B cell (primary cell): ENCODE results near the gene TRIP13. TPM values are rescaled to one million over a fixed set of nuclear protein-coding genes. Genes with fewer than 3 reads are reported as not detected.

Source experiments
- ATAC-seq: fragments of 200-7000 bp; cut with Tn5 transposase; one replicate; pipeline ENCODE4 v1.10.0; 2021; ENCODE audit warnings: low read depth, mild to moderate bottlenecking, moderate number of reproducible peaks, moderate library complexity
- CTCF ChIA-PET: fragments of 350-600 bp; sonication (Branson Sonifier 250); formaldehyde crosslinking; loops from one replicate; lab custom pipeline; 2021; ENCODE audit warnings: antibody characterized with exemption, inconsistent platforms; lab: Charles Lee
- POLR2A ChIA-PET: fragments of 350-600 bp; sonication (Branson Sonifier 250); formaldehyde crosslinking; loops from one replicate; lab custom pipeline; 2021; ENCODE audit warnings: antibody characterized with exemption; lab: Charles Lee
- DNase-seq: peaks from one replicate; pipeline ENCODE4 v3.0.0; 2013
- H2AFZ ChIP-seq: 2 replicates; pipeline ENCODE4 v1.6.1; 2012; ENCODE audit warnings: mild to moderate bottlenecking, low read depth, low read length; ENCODE audit not compliant: insufficient read depth, poor library complexity, severe bottlenecking
- H3K27ac ChIP-seq, 2 donors: 1 replicate in 1 of 2; 2 replicates in 1 of 2; pipeline ENCODE4 v1.5.1; 2012 to 2013; ENCODE audit warnings: low read length in 2 of 2, mild to moderate bottlenecking in 2 of 2, moderate library complexity in 1 of 2
- H3K27me3 ChIP-seq, 4 experiments: fragments of 200-600 bp in 1 of 4; sonication (generic) in 1 of 4; replicated peaks in 1 of 4; 1 replicate in 2 of 4; 2 replicates in 2 of 4; pipeline versions ENCODE4 v1.6.1 to v1.7.0; 2013 to 2016; ENCODE audit warnings: low read length in 3 of 4, mild to moderate bottlenecking in 2 of 4, mixed read lengths in 1 of 4, moderate library complexity in 1 of 4; ENCODE audit not compliant: insufficient read depth in 4 of 4, control insufficient read depth in 3 of 4; ENCODE audit errors: control extremely low read depth in 1 of 4
- H3K36me3 ChIP-seq, 2 experiments: replicated peaks in 1 of 2; 1 replicate in 1 of 2; 2 replicates in 1 of 2; pipeline versions ENCODE4 v1.6.1 to v1.7.1; 2013; ENCODE audit warnings: low read length in 1 of 2; ENCODE audit not compliant: insufficient read depth in 2 of 2, control insufficient read depth in 1 of 2; ENCODE audit errors: control extremely low read depth in 1 of 2, extremely low read depth in 1 of 2
- H3K4me1 ChIP-seq, 2 donors: fragments of 200-600 bp in 1 of 2; sonication (generic) in 1 of 2; 1 replicate in 1 of 2; 2 replicates in 1 of 2; pipeline versions ENCODE4 v1.5.1 to v1.6.1; 2013 to 2017; ENCODE audit warnings: low read length in 2 of 2; ENCODE audit not compliant: control insufficient read depth in 2 of 2, insufficient read depth in 2 of 2
- H3K4me2 ChIP-seq: replicated peaks from 2 replicates; pipeline ENCODE3; 2012; ENCODE audit warnings: mild to moderate bottlenecking, low read depth, low read length; ENCODE audit not compliant: poor library complexity, severe bottlenecking
- H3K4me3 ChIP-seq, 5 experiments: fragments of 200-600 bp in 1 of 5; sonication (generic) in 1 of 5; 1 replicate in 3 of 5; 2 replicates in 2 of 5; pipeline versions ENCODE4 v1.5.1 to v1.7.0; 2011 to 2016; ENCODE audit warnings: low read length in 4 of 5, mild to moderate bottlenecking in 4 of 5, low read depth in 2 of 5, control low read depth in 1 of 5, moderate library complexity in 1 of 5; ENCODE audit not compliant: insufficient read depth in 1 of 5; ENCODE audit errors: control extremely low read depth in 1 of 5, extremely low read depth in 1 of 5
- H3K79me2 ChIP-seq: fragments of 200-600 bp; sonication (generic); one replicate; pipeline ENCODE4 v1.6.0; 2016; ENCODE audit warnings: low read length; ENCODE audit not compliant: control insufficient read depth, insufficient read depth
- H3K9ac ChIP-seq: fragments of 200-600 bp; sonication (generic); 2 replicates; pipeline ENCODE4 v1.6.1; 2017; ENCODE audit warnings: mild to moderate bottlenecking, low read length, moderate library complexity
- H3K9me3 ChIP-seq, 3 donors: one replicate each; pipeline versions ENCODE4 v1.6.1 to v1.7.1; 2013; ENCODE audit warnings: low read length in 2 of 3; ENCODE audit not compliant: control insufficient read depth in 2 of 3, insufficient read depth in 1 of 3; ENCODE audit errors: control extremely low read depth in 1 of 3
- H4K20me1 ChIP-seq: 2 replicates; pipeline ENCODE4 v1.6.0; 2012; ENCODE audit warnings: mild to moderate bottlenecking, low read length; ENCODE audit not compliant: insufficient read depth, control insufficient read depth, poor library complexity, severe bottlenecking
- H3K27ac Mint-ChIP-seq: one replicate; pipeline ENCODE4 v1.8.0; 2021; ENCODE audit warnings: mixed read lengths
- H3K27me3 Mint-ChIP-seq: one replicate; pipeline ENCODE4 v1.8.0; 2021; ENCODE audit warnings: mixed read lengths
- H3K4me1 Mint-ChIP-seq: one replicate; pipeline ENCODE4 v1.8.0; 2021; ENCODE audit warnings: mixed read lengths
- H3K4me3 Mint-ChIP-seq: one replicate; pipeline ENCODE4 v1.8.0; 2021; ENCODE audit warnings: mixed read lengths
- H3K9me3 Mint-ChIP-seq: one replicate; pipeline ENCODE4 v1.8.0; 2022; ENCODE audit warnings: mixed read lengths; ENCODE audit not compliant: insufficient read depth
- CTCF ChIP-seq: fragments of 200-600 bp; IDR thresholded peaks from one replicate; pipeline ENCODE4 v1.8.0; 2022; ENCODE audit warnings: antibody characterized with exemption, mild to moderate bottlenecking
- EZH2 ChIP-seq: IDR thresholded peaks from 2 replicates; pipeline ENCODE4 v1.6.1; 2012; ENCODE audit warnings: borderline replicate concordance, low read depth, mild to moderate bottlenecking, moderate library complexity, low read length; ENCODE audit not compliant: insufficient read depth, poor library complexity, severe bottlenecking
- WGBS: methylation state at CpG from one replicate; pipeline ENCODE4 v1.1.5; 2013; ENCODE audit warnings: missing lambda C conversion rate; ENCODE audit not compliant: insufficient coverage; 5-methylcytosine and 5-hydroxymethylcytosine counted together
- intact Hi-C: fragments of 100-400 bp; cut with micrococcal nuclease; formaldehyde crosslinking; loops from one replicate; pipeline ENCODE4 v1.10.0; 2022
- polyA plus RNA-seq: library from polyadenylated mRNA; depleted of rRNA; stranded (reverse); fragments of >200 nt; gene quantifications from 2 replicates; pipeline ENCODE4 v1.2.3, GENCODE V29; 2012
- total RNA-seq, 2 donors: library from RNA; stranded (reverse); fragments of 120-200 nt in 1 of 2; gene quantifications; 1 replicate in 1 of 2; 2 replicates in 1 of 2; pipeline versions ENCODE4 v1.2.3 to v1.2.4, GENCODE V29; 2013 to 2022

Gene TRIP13
- total and polyA plus RNA-seq, 2 donors (not counting 1 experiment from before 2014, with no cell fraction given), result 0.63 to 1.1 TPM

GRCh38 chr5:855771-856530 lies 36.7 kb upstream of the TRIP13 start:
- Histone ChIP-seq H3K27me3 (no peaks in the 10 kb centered on the region), H3K4me1 (no peaks in the 10 kb centered on the region), H3K9ac (no peak overlapping the region), H3K9me3 (no peaks in the 10 kb centered on the region), H3K79me2 (no peaks in the 10 kb centered on the region), H3K4me2 (no peak overlapping the region), H3K36me3 (no peaks in the 10 kb centered on the region), H4K20me1 (no peaks in the 10 kb centered on the region), H3K4me3 (no peak overlapping the region), H3K27ac (no peak overlapping the region), H2AFZ (no peak overlapping the region)
- no peak for ATAC-seq
- H3K9me3 Mint-ChIP-seq, result no peaks in the 10 kb centered on the region
- no peaks in the 10 kb centered on the region for H3K4me1 Mint-ChIP-seq
- 83% methylated on average over 21 of the region's 21 CpGs for WGBS
- ChIA-PET CTCF (no interaction called here), POLR2A (no interaction called here)
- DNase-seq, result no peak
- no peak overlapping the region for H3K27ac Mint-ChIP-seq
- peaks cover 6% of the 10 kb centered on the region for H3K27me3 Mint-ChIP-seq
- H3K4me3 Mint-ChIP-seq, result no peak overlapping the region
- TF ChIP-seq EZH2 (no peak), CTCF (no peak)
- intact Hi-C loops, result no loop called here
